Lower leg skin (tissue), 4 donors: Measurements from ENCODE around the gene BACH1. TPM values are rescaled to one million over a fixed set of nuclear protein-coding genes. Genes with fewer than 3 reads are reported as not detected.

ENCODE experiments used
- DNase-seq, 2 donors: peaks; one replicate each; pipeline ENCODE4 v3.0.0-alpha.2; 2019; ENCODE audit warnings: low spot score in 2 of 2
- H3K4me3 ChIP-seq: fragments of 200-600 bp; sonication (generic); 2 replicates; pipeline ENCODE4 v1.5.1; 2017; ENCODE audit warnings: mild to moderate bottlenecking, low read depth; ENCODE audit not compliant: poor library complexity, severe bottlenecking
- CTCF ChIP-seq, 3 donors: fragments of 450-650 bp; IDR thresholded peaks; one replicate each; pipeline ENCODE4 v1.5.1; 2016; ENCODE audit warnings: antibody characterized with exemption in 3 of 3, mild to moderate bottlenecking in 3 of 3, moderate library complexity in 2 of 3
- POLR2A ChIP-seq, 2 donors: fragments of 450-650 bp; IDR thresholded peaks; one replicate each; pipeline ENCODE4 v1.6.1; 2016 to 2017; ENCODE audit warnings: antibody characterized with exemption in 2 of 2, mild to moderate bottlenecking in 1 of 2, moderate library complexity in 1 of 2
- WGBS, 2 donors: methylation state at CpG; one replicate each; pipeline ENCODE4 v1.1.5; 2018; 5-methylcytosine and 5-hydroxymethylcytosine counted together
- intact Hi-C: fragments of 100-400 bp; cut with DNase I; formaldehyde crosslinking; loops from one replicate; pipeline ENCODE4 v1.15.0; 2023; ENCODE audit warnings: low total_unique reads
- total RNA-seq, 4 donors: library from RNA; depleted of rRNA; stranded (reverse); fragments of >200 nt; gene quantifications; one replicate each; pipeline ENCODE4 v1.1.0, GENCODE V29; 2016

The BACH1 gene
- total RNA-seq, 4 donors from 2014 or later, result 87.7 to 96.4 (median 91.0) TPM

GRCh38 chr21:29313662-29314408 lies 15.1 kb downstream of the BACH1 start:
- intact Hi-C loops, result no loop called here
- H3K4me3 ChIP-seq, result no peak overlapping the region
- DNase-seq, result no peak
- TF ChIP-seq POLR2A (IDR thresholded peaks at IDR 0.05), result no peak
- TF ChIP-seq CTCF (IDR thresholded peaks at IDR 0.05), result no peak
- WGBS, 2 donors, result 95 to 96% methylated on average over 2 of the region's 2 CpGs

GRCh38 chr21:29315131-29315749 lies 16.5 kb downstream of the BACH1 start:
- intact Hi-C loops, result no loop called here

GRCh38 chr21:29316029-29316742 lies 17.5 kb downstream of the BACH1 start:
- DNase-seq, result no peak
- no peak overlapping the region for H3K4me3 ChIP-seq
- intact Hi-C loops, result no loop called here
- TF ChIP-seq POLR2A (IDR thresholded peaks at IDR 0.05) (no peak), CTCF (IDR thresholded peaks at IDR 0.05) (no peak)
- WGBS, 2 donors, result 89 to 93% methylated on average over 3 of the region's 3 CpGs

More at GRCh38 chr21:29315131-29315749, 16.5 kb downstream of the BACH1 start:
- DNase-seq, result no peak
- TF ChIP-seq CTCF (IDR thresholded peaks at IDR 0.05) (no peak), POLR2A (IDR thresholded peaks at IDR 0.05) (no peak)
- WGBS, 2 donors, result 52 to 54% methylated on average over 2 of the region's 2 CpGs
- no peak overlapping the region for H3K4me3 ChIP-seq

- intact Hi-C loops, result no loop called here
- 80 to 94% methylated on average over 4 of the region's 4 CpGs for WGBS, 2 donors
These were observed 18.1 kb downstream of the BACH1 start for GRCh38 chr21:29316806-29317205.

GRCh38 chr21:29318354-29318753 lies 19.6 kb downstream of the BACH1 start:
- no peak for TF ChIP-seq POLR2A (IDR thresholded peaks at IDR 0.05)
- no peak overlapping the region for H3K4me3 ChIP-seq
- DNase-seq, result no peak
- WGBS, 2 donors, result 72 to 84% methylated on average over 2 of the region's 2 CpGs
- intact Hi-C loops, result no loop called here

More at GRCh38 chr21:29316806-29317205, 18.1 kb downstream of the BACH1 start:
- TF ChIP-seq POLR2A (IDR thresholded peaks at IDR 0.05) (no peak), CTCF (IDR thresholded peaks at IDR 0.05) (no peak)
- DNase-seq, result no peak
- H3K4me3 ChIP-seq, result no peak overlapping the region

DNA sequence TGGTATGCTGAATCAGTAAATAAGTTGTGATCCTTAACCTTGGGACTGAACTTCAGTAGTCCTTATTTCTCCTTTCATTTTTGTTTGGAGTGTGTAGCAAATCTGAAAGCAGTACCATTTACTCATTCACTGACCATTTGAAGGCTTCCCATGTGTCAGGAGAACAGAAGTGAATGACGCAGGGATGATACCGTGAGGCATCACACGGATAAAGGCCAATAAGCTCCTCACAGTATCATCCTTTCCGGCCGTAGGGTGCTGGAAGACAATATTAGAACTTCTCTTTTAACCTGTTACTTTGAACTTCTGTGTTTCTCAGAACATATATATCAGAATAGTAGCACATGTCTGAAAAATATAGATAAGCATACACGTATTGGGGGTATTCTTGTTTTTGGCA lies 21.3 kb downstream of the BACH1 start:
- no peak overlapping the region for H3K4me3 ChIP-seq
- WGBS, 2 donors, result 88 to 89% methylated on average over 6 of the region's 6 CpGs
- intact Hi-C loops, result no loop called here
- TF ChIP-seq POLR2A (IDR thresholded peaks at IDR 0.05) (no peak), CTCF (IDR thresholded peaks at IDR 0.05) (no peak)
- no peak for DNase-seq
